HTR-8/SVneo (cell line): ENCODE results near the gene NCOA6.

Experiments used
- DNase-seq: peaks from one replicate; pipeline ENCODE4 v3.0.0; 2011; ENCODE audit warnings: low spot score, mixed read lengths; ENCODE audit not compliant: insufficient read length
- FAIRE-seq: peaks from 2 replicates; lab custom pipeline; 2011; peaks lifted over from hg19 to GRCh38; lab: Jason Lieb, UNC

NCOA6 gene

GRCh38 chr20:34669094-34669493, 156.4 kb downstream of the NCOA6 start:
- FAIRE-seq: no peak
- DNase-seq: no peak
